Esophagus mucosa (tissue), 1 donor: Measurements from ENCODE around the gene ASPG. TPM values are rescaled to one million over a fixed set of nuclear protein-coding genes. Genes with fewer than 3 reads are reported as not detected.
A peak's percentile ranks its signal among the peaks of the same experiment; 100 is the strongest.

Experiments used
- ATAC-seq: fragments of 200-7000 bp; cut with Tn5 transposase; one replicate; pipeline ENCODE4 v1.9.1; 2020
- total RNA-seq: library from RNA; stranded (reverse); gene quantifications from one replicate; pipeline ENCODE4 v1.2.4, GENCODE V29; 2023
- donor health status: DM: yes; HTN: yes; CAD: no.

ASPG gene
- total RNA-seq, 1 donor from 2014 or later, result 59.2 TPM

GRCh38 chr14:104137297-104138097, 52.0 kb downstream of the ASPG start:
- peak; percentile 64 for ATAC-seq

DNA sequence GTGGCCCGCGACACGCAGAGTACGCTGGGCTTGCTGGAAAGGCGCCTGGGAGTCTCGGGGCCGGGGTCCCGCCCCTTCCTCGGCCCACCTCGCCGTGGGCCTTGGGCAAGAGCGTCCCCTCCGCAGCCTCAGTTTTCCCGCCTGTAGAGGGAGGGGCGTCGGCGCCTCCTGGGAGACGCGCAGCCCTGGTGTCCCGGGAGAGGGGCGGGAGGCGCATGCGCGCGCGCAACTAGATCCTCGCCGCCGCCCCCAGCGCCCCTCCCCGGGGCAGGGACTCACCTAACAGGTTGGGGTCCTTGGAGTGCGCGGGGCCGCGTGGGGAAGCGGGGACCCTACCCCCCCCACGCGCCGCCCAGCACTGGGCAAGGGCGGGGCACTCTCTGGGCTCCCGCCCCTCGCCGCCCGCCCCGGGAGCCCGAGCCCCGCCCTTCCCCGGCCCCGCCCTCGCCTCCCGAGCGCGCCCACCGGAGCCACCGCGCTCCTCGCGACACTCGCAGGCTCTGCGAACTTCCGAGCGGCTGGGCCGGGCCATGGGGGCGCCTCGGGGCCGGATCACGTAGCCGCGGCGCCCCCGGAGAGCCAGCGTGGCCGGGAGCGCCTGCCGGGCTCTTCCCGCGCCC, 52.7 kb downstream of the ASPG start, which contains the start of gene KIF26A:
TSS of gene KIF26A (plus strand) at position 490 of the 620 bp plus-strand sequence. CDS start 136 bp downstream, outside the sequence.
- ATAC-seq, result peak; percentile 15

- ATAC-seq, result no peak
These were observed 53.4 kb downstream of the ASPG start for GRCh38 chr14:104138718-104139459.

- ATAC-seq, result no peak
These were observed 54.1 kb downstream of the ASPG start for GRCh38 chr14:104139460-104140212.

GRCh38 chr14:104140213-104140462, 54.6 kb downstream of the ASPG start:
- ATAC-seq, result no peak

- ATAC-seq, result no peak
These were observed 55.2 kb downstream of the ASPG start for GRCh38 chr14:104140463-104141331.

DNA sequence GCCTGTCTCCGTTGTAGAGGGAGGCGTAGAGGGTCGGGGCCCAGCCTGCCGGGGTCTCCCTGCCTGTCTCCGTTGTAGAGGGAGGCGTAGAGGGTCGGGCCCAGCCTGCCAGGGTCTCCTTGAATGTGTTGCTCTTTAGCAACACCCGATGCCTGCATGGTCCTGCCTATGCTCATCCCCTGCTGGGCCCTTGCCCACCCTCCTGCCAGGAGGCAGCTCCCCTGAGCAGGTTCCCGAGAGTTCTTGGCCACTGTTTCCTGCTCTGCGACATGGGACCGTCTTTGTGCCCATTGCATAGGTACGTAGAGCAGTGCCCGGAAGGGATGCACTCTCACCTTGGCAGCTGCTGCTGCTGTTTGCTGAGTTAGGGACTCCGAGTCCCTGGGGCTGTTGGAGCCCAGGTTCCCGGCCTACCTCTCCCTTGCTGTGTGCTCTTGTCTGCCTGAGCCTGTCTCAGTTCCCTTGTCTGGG, 56.2 kb downstream of the ASPG start:
- no peak for ATAC-seq

- no peak for ATAC-seq
These were observed 56.8 kb downstream of the ASPG start for GRCh38 chr14:104142136-104142945.

GRCh38 chr14:104142946-104143470, 57.5 kb downstream of the ASPG start:
- no peak for ATAC-seq

DNA sequence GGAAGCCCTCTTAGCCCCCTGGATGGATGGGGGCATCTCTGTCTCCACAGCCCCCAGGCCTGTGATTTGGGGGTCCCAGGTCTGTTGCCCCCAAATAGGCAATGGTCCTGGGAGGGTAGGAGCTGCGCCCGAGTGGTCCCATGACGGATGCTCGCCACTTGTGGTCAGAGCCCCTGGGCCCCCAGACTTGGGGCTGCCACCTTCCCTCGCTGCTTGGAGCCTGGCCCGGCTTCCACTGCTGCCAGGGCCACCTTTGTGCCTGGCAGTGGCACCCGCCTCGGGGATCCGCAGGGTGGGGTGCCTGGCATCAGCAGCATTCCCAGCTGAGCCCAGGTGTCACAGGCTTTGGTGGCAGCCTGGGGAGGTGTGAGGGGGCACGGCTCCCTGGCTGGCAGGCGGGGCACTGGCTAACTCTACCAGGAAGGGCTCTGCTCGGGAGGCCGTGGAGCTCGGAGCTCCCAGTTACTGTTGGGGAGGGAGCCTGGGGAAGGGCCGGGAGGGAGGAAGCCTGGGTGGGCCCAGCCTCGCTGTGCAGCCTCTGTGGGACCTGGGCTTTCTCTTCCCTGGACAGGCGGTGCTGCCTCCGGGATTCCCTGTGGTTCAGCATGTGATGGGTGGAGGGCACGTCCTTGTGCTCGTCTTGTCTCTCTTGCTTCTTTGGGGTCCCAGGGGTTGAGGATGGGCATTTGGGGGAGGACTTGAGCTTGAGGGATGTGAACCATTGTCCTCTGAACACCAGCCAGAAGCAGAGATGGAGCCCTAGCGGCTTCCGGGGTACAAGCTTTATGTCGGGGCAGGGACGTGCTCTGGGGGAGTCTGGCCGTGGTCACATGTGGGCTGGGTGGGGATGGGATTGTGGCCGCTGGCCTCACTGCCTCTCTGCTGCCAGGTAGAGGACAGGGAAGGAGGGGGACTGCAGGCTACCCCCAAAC, 58.3 kb downstream of the ASPG start:
- ATAC-seq, result no peak

DNA sequence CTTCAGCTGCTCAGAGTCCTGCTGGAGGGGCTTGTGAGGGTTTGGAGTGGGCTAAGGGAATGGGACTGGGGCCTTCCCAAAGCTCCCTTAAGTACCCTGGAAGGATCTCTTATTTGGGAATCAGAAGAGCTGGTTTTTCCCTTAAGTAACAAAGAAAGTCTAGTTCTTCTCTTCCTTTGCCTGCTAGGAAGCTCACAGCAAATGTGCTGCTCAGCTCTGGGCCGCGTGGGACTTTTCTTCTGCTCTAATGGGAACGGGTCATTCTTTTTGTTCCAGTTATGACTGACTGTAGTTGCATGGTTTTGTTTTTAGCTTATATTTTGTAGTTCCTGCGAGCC, 58.9 kb downstream of the ASPG start:
- ATAC-seq, result no peak

DNA sequence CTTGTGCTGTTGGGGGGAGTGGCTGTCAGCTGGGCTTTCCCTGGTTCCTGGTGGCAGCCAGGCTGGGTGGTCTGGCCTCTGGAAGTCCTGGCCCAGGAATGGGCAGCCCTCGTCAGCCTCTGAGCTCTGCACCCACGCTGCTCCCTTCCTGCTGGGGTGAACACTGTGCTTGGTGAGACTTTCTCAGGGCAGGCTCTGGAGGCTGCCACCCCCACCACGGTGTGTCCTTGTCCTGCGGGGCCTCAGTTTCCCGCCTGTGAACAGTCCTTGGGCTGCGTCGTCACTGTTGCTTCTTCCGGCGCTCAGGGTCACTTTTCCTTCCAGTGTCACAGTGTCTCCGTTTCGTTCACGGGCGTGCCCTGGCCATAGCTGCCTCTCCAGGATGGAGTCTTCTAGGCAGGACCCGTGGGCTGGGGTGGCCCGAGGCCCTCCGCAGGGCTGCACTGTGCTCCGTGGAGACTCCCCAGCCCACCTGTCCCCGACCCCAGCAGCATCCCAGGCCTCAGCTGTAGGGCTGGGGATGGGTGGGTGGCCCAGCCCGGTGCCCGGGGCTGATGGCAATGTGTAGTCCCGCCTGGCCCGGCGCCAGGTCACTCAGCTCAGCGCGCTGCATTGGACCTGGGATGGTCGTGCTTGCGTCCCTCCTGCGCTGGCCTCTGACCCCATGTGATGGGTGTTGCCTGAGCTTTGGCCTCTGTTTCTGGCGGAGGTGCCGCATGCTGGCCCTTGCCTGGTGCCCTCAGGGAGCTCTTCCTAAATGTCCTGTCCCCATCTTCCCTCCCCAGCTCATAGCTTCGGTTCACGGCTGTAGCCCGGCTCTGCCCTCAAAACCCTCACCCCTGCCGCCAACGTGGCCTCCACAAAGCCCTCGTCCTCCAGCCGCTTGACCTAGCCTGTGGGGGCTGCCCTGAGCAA, 59.7 kb downstream of the ASPG start:
- ATAC-seq, result no peak

- ATAC-seq, result no peak
These were observed 60.5 kb downstream of the ASPG start for GRCh38 chr14:104145826-104146601.

DNA sequence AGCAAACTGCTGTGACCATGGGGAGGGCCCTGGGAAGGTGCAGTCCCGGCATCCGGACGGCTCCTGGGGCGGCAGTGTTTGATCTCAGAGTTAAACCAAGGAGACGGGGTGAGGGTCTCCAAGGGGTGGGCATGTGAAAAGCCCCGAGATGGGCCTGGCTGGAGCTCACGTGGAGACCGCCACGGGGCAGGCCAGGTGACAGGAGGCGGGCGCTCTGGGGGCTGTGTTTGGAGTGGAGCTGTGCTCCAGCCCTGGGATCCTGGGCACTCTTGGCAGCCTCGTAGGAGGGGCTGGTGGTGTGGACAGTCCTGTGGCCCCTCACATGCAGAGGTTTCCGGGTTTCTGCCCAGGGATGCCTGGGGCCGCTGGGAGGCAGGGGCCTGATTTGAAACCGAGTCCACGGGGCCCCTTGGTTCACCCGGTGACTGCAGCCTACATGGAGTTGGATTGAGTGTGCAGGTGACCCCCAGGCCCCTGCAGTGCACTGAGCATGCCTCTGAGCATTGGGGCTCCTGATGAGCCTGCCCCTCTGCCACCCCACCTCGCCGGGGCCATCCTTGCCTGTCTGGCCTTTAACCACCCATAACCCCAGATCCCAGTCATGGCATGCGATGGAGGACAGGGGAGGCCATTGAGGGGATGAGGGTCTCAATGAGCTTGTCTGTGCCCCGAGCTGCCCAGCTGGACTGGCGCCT, 61.3 kb downstream of the ASPG start:
- ATAC-seq, result no peak

GRCh38 chr14:104147346-104148125, 62.0 kb downstream of the ASPG start:
- no peak for ATAC-seq
